IPS DF 4.7 (cell line): ENCODE data around the gene WIPI1.

Experiments
- DNase-seq: peaks from one replicate; pipeline ENCODE4 v3.0.0-alpha.2; 2013; ENCODE audit warnings: low spot score; ENCODE audit errors: extremely low read depth

Gene WIPI1

DNA sequence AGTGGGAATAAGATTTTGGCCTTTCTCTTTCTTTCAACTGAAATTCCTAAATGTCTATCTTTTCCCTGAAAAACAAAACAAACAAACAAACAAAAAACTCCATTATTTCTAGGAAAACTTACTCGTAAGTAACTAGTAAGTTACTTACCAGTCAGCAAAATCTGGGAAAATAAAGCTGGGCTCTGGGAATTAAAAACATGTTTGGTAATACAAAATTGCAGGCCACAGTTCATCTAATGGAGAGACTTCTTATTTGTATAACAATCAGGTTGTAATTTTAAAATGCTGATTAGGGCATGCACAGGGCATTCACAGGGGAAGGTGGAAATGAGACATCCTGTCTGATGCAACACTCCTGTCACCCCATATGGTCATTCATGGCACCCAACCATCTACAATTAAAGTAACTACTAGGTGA is 3.8 kb upstream of the WIPI1 start:
- DNase-seq: no peak

GRCh38 chr17:68460715-68461114 is 3.4 kb upstream of the WIPI1 start:
- DNase-seq: no peak

- no peak for DNase-seq
Observed at GRCh38 chr17:68460146-68460545, 2.9 kb upstream of the WIPI1 start.

DNA sequence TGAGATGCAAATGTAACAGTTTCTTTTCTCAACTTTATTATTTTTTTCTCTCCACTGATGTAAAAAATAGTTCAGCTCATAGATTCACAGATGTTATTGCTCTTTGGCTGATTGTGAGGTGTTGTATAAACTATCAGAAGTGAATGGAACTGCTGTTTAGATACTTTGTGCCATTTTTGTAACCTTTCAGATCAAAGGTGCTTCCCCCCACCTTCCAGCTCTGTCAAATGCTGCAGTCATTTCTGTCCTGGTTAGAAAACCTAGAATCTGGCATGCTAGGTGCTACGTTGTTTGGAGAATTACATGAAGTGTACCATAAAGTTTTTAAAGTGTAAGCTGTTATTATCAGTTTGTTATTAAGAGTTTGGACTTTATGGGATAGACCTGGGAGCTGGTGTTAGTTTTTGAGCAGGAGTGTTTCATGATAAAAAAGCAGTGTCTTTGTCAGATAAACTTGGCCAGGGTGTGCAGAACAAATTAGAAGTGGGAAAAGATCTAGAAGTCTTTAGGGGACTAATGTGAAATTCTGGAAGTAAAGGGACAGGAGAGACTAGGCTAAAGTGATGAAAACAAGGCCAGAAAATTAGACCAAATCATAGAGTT is 1.8 kb upstream of the WIPI1 start:
- DNase-seq: no peak

DNA sequence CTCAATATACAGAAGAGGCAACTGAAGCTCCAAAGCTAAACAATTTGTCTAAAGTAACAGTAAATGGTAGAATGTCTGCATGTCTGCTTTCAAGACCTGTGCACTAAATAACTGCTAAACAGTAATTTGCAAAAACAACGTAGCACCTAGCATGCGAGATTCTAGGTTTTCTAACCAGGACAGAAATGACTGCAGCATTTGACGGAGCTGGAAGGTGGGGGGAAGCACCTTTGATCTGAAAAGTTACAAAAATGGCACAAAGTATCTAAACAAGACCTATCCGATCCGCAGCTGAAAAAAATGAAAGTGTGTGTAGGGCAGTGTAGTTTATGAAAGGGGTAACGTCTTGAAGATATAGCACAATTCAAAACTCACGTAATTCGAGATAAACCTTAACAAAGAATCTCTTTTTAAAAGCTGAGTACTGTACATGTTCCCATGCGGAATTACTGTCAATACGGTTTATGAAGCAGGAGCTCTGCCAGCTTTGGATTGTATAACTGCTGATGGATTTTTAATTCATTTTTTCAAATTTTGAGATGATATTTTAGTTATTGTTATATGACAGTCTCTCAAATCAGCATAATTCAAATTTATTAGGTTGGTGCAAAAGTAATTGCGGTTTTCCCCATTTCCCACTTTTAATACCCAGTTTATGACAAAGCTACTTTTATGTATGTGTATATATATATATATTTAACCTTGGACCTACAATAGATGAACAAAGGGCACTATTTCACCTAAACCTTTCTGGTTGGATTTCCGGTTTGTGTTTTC is 1.2 kb upstream of the WIPI1 start:
- no peak for DNase-seq

DNA sequence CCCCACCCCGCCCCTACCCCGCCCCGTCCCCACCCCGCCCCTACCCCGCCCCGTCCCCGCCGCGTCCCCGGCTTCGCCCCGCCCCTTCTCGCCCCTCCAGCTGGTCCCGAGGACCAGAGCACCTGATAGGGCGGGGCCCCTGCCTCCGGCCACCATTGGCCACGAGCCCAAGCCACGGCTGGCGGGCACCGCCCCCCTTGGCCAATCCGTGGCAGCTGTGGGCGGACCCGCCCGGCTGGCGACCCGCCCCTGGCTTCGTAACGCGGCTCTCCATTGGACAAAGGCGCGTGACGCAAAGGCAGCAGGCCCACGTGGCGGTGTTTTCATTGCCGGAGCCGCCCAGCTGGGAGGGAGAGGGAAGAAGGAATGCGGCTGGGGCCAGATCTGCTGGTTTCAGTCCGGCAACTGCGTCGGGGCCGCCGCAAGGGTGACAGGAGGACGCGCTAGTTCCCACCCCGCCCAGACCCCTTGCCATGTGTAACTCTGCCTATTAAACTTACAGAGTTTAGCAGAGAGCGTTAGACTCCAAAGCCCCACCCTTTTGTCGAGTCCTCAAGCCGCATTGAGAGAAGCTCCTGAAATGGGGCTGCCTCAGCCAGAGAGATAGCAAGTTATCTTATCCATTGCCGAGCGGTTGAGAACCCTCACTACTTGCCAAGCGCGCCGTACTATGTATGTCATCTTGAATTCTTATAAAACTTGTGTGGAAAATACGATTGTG is 403 bp upstream of the WIPI1 start:
- peak; percentile 92 for DNase-seq

GRCh38 chr17:68456339-68457167 is 743 bp downstream of the WIPI1 start:
- no peak for DNase-seq

DNA sequence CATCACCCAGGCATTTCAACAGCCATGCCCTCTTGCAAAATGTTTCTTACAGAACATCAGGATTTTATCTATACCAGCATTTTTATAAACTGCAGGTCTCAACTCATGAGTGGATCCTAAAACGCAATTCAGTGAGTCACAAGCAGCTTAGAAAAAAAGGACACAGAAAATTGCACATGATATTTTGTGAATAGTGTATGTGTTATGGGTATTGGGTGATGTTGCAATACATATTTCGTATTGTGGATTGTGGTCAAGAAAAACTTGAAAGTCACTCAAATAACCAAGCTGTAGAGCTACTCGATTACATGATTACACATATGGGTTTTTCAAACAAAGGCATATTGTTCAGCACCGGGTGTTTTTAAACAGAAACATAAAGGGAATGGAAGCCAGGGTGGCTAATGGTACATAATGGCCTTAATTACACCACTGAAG is 1.4 kb downstream of the WIPI1 start:
- no peak for DNase-seq

- no peak for DNase-seq
Observed at GRCh38 chr17:68453991-68454665, 3.2 kb downstream of the WIPI1 start.

GRCh38 chr17:68452724-68453290 is 4.5 kb downstream of the WIPI1 start:
- DNase-seq: no peak

DNA sequence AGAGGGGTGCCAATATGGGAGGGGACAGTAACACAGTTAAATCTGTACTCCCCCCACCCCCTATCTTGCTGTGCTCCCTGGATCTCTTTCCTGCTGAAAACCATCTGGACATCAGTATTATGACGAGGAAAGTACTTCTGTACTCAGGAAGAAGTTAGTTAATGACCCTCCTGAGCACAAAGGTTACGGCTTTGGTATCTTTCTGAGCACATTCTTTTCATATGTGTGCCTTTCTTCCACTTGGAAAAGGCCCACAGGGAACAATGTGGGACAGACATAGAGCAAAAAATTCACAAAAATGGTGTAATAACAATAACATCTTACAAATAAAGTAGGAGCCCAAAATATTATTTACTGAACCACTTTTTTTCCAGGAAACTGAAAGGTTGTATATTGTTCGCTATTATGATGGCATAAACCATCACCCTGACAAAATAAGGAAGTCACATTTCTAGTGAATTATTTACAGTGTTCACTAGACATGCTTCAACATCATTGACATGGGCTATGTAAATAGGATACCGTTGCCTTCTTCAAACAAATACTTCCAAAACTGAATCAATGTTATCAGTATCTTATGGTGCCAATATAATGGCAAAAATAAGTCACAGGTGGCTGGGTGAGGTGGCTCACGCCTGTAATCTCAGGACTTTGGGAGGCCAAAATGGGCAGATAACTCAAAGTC is 5.5 kb downstream of the WIPI1 start:
- no peak for DNase-seq

- DNase-seq: no peak
Observed at GRCh38 chr17:68450801-68451200, 6.5 kb downstream of the WIPI1 start.

DNA sequence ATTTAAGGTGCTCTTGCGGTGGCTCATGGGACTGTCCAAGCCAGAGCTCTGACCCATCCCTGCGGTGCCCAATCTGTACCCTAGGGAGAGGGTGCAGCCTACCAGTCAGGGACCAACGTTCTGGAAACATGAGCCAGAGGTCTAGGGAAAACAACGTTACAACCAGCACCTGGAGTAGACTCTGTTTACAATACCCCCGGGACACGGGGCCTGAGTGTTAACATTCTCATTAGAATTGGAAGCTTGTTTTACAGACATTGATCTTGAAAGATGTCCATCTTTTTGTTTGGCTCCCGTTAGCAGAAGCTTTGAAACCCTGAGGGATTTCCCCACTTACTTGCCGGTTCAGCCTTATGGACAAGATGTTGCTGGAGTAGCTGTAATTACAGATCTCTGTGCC is 6.9 kb downstream of the WIPI1 start:
- no peak for DNase-seq

DNA sequence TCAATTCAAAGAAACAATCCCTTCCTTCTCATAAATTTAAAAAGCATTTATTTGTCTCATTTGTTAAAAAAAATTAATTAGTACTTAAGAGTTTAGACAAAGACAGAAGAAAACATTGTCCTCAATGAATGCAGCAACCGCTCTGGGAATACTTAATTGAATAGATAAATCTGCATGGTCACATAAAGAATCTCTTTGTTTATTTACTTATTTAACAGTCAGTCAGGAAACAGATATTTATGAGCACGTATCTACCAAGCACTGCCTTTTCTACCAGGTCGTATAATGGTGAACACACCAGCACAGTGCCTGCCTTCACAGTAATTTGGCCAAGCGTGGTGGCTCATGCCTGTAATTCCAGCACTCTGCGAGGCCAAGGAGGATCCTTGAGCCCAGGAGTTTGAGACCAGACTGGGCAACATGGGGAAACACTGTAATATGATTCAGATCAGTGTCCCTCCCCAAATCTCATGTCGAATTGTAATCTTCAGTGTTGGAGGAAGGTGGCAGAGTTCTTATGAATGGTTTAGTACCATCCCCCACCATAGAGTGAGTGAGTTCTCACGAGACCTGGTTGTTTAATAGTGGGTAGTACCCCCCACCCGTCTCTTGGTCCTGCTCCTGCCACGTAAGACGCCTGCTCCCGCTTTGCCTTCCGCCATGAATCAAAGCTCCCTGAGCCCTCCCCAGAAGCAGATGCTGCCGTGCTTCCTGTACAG is 8.1 kb downstream of the WIPI1 start:
- no peak for DNase-seq

DNA sequence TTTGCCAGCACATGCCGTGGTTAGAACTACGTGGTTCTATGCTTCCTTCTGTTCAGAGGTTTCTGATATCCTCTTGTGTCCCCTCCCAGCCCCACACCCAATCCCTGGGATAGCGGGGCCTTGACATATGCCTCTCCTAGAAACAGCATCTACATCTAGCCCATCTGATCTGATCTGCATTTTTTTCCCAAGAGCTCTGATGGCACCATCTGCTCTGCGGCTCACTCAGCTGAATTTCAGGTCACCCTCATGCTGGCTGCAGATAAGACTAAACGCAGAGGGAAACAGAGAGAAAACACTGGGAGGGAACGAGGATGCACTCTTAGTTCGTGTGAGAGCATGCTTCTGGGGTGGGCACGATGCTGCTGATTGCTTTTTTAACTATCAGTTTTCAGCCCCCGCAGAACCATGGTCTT is 10.7 kb downstream of the WIPI1 start:
- DNase-seq: no peak

DNA sequence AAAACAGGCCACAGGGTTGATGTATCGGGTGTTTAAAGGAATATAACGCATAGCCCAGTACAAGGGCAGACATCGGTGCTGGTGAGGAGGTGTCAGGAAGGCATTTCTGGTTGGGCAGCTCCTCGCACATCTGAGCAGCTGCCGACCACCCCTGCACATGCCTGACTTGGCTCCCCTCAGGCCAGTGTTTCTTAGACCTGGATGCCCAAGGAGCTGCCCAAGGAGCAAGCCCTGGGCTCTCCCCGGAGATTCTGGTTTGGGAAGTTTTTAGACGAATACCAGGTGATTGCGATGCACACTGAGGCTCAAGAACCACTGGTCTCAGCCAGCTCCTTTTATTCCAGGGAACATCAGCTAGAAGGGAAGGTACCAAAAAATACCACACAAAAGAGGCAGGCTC is 11.6 kb downstream of the WIPI1 start:
- DNase-seq: no peak

DNA sequence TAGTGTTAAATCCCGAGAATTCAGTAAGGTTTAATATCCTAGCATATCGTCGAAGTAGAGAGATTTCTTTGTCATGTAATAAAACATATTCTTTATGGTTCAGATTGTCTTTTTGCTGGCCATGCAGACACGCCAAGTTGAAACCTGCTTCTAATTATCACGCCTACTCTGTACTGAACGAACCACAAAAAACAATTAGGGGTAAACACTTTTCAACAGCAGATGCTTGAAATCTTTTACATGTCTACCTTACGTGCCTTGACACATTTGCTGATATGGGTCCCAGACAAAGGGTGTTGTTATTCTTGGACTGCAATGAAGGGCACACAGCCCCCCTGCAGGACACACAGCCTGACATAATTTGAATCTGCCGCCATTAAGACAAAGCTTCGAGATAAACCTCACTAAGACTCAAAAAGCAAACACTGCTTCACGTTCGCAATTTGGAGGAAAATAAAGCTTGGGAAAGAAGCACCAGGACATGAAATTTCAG is 13.3 kb downstream of the WIPI1 start:
- DNase-seq: no peak

GRCh38 chr17:68441070-68441770 is 16.1 kb downstream of the WIPI1 start:
- no peak for DNase-seq

GRCh38 chr17:68440526-68440925 is 16.8 kb downstream of the WIPI1 start:
- no peak for DNase-seq
